OCI-LY3 (cell line): ENCODE results near the gene TTC13.

Experiments used
- EZH2phosphoT487 ChIP-seq: fragments of 200-600 bp; shearing (Covaris generic); IDR thresholded peaks from 2 replicates; pipeline ENCODE4 v1.6.1; 2018; ENCODE audit warnings: antibody characterized with exemption, mixed run types, low read depth
- TF ChIP-seq, protein P1 (sequence below): fragments of 200-600, 300-600 bp; sonication (generic); IDR thresholded peaks from 2 replicates; pipeline ENCODE4 v1.5.1; 2014; ENCODE audit warnings: antibody characterized with exemption, low read length, low read depth

DNA sequence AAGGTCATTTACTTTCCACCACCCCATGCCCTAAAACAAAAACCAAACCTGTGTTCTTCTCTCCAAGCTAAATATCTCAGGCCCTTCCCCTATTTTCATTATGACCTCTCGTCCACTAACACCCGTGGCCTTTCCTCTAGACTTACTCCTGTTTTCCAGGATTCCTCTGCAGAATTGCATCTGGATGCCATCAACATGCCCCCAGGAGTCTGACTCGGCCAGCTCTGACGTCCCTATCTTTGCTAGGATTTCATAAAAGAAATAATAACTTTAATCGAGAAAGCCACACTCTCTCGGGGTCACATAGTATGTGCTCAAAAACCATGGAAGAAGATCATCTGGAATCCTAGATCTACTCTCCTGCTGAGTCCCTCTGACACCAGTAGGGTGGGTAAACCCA lies 47.9 kb upstream of the TTC13 start:
- no peak for TF ChIP-seq EZH2phosphoT487
- TF ChIP-seq, protein P1, sequence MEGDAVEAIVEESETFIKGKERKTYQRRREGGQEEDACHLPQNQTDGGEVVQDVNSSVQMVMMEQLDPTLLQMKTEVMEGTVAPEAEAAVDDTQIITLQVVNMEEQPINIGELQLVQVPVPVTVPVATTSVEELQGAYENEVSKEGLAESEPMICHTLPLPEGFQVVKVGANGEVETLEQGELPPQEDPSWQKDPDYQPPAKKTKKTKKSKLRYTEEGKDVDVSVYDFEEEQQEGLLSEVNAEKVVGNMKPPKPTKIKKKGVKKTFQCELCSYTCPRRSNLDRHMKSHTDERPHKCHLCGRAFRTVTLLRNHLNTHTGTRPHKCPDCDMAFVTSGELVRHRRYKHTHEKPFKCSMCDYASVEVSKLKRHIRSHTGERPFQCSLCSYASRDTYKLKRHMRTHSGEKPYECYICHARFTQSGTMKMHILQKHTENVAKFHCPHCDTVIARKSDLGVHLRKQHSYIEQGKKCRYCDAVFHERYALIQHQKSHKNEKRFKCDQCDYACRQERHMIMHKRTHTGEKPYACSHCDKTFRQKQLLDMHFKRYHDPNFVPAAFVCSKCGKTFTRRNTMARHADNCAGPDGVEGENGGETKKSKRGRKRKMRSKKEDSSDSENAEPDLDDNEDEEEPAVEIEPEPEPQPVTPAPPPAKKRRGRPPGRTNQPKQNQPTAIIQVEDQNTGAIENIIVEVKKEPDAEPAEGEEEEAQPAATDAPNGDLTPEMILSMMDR = no peak
